NOMO-1 treated with dmso at 0.1 percent for 144 hours (cell line): ENCODE measurements around the gene ELAC2.
"Not testable (repeated sequence)": the region's sequence is repeated elsewhere in the genome, so short reads cannot be mapped to it uniquely, and the experiment has no call there.

Experiments used
- DNase-seq: peaks from one replicate; lab custom pipeline; 2025; ENCODE audit not compliant: unreplicated experiment; lab: John Stamatoyannopoulos, UW

Gene ELAC2

GRCh38 chr17:12993631-12994030 lies 24.2 kb downstream of the ELAC2 start:
- no peak for DNase-seq

- no peak for DNase-seq
These were observed 25.2 kb downstream of the ELAC2 start for GRCh38 chr17:12992676-12993075.

GRCh38 chr17:12990926-12991325 lies 26.9 kb downstream of the ELAC2 start:
- no peak for DNase-seq

- DNase-seq, result no peak
These were observed 27.6 kb downstream of the ELAC2 start for GRCh38 chr17:12990041-12990808.

GRCh38 chr17:12987120-12987519 lies 30.7 kb downstream of the ELAC2 start:
- no peak for DNase-seq

- DNase-seq, result no peak
These were observed 32.2 kb downstream of the ELAC2 start for GRCh38 chr17:12985431-12986293.

- DNase-seq, result no peak
These were observed 33.6 kb downstream of the ELAC2 start for GRCh38 chr17:12983991-12984884.

GRCh38 chr17:12982224-12982623 lies 35.6 kb downstream of the ELAC2 start:
- peak; percentile 16 for DNase-seq

GRCh38 chr17:12979826-12980500 lies 37.9 kb downstream of the ELAC2 start:
- no peak for DNase-seq

- no peak for DNase-seq
These were observed 38.6 kb downstream of the ELAC2 start for GRCh38 chr17:12979246-12979645.

- DNase-seq, result not testable (repeated sequence)
These were observed 39.0 kb downstream of the ELAC2 start for GRCh38 chr17:12978787-12979186.

GRCh38 chr17:12977008-12977751 lies 40.6 kb downstream of the ELAC2 start:
- DNase-seq, result no peak

GRCh38 chr17:12974005-12974531 lies 43.8 kb downstream of the ELAC2 start:
- no peak for DNase-seq

GRCh38 chr17:12973496-12974004 lies 44.3 kb downstream of the ELAC2 start:
- DNase-seq, result no peak

- DNase-seq, result no peak
These were observed 49.9 kb downstream of the ELAC2 start for GRCh38 chr17:12967962-12968361.

GRCh38 chr17:12966413-12966812 lies 51.4 kb downstream of the ELAC2 start:
- no peak for DNase-seq

- DNase-seq, result no peak
These were observed 51.8 kb downstream of the ELAC2 start for GRCh38 chr17:12965988-12966387.

GRCh38 chr17:12964840-12965239 lies 53.0 kb downstream of the ELAC2 start:
- DNase-seq, result no peak

GRCh38 chr17:12964162-12964561 lies 53.7 kb downstream of the ELAC2 start:
- no peak for DNase-seq
